RWPE2 (cell line): ENCODE measurements around the gene CACNA2D1.

ENCODE experiments used
- ATAC-seq: fragments of 200-7000 bp; cut with Tn5 transposase; 3 replicates; pipeline ENCODE4 v1.9.1; 2021; ENCODE audit warnings: low read depth
- DNase-seq: peaks from one replicate; pipeline ENCODE4 v3.0.0-alpha.2; 2020; ENCODE audit warnings: low spot score
- H3K27ac ChIP-seq: fragments of 450-650 bp; 2 replicates; pipeline ENCODE4 v1.5.1; 2017; ENCODE audit warnings: mild to moderate bottlenecking; ENCODE audit not compliant: poor library complexity, severe bottlenecking
- H3K27me3 ChIP-seq: fragments of 250-450 bp; sonication (Bioruptor Pico); 2 replicates; pipeline ENCODE4 v1.5.1; 2021; ENCODE audit warnings: mild to moderate bottlenecking, moderate library complexity; ENCODE audit not compliant: insufficient read depth, poor library complexity, severe bottlenecking
- H3K36me3 ChIP-seq: fragments of 250-450 bp; sonication (Bioruptor Pico); 2 replicates; pipeline ENCODE4 v1.5.1; 2020; ENCODE audit warnings: low read depth, mild to moderate bottlenecking, moderate library complexity
- H3K4me1 ChIP-seq: fragments of 250-450 bp; sonication (Bioruptor Pico); 2 replicates; pipeline ENCODE4 v1.5.1; 2021; ENCODE audit warnings: mild to moderate bottlenecking, moderate library complexity; ENCODE audit not compliant: insufficient read depth, poor library complexity, severe bottlenecking
- H3K4me3 ChIP-seq: fragments of 250-450 bp; sonication (Bioruptor Pico); 2 replicates; pipeline ENCODE4 v1.5.1; 2021; ENCODE audit warnings: mild to moderate bottlenecking, moderate library complexity; ENCODE audit not compliant: severe bottlenecking
- H3K9me3 ChIP-seq: fragments of 250-450 bp; sonication (Bioruptor Pico); 2 replicates; pipeline ENCODE4 v1.5.1; 2021; ENCODE audit warnings: mild to moderate bottlenecking, moderate library complexity; ENCODE audit not compliant: severe bottlenecking
- TF ChIP-seq, protein P1 (sequence below): fragments of 450-650 bp; IDR thresholded peaks from one replicate; pipeline ENCODE4 v1.5.1; 2017; ENCODE audit warnings: mild to moderate bottlenecking, moderate library complexity; ENCODE audit not compliant: poor library complexity, severe bottlenecking

CACNA2D1 gene

DNA sequence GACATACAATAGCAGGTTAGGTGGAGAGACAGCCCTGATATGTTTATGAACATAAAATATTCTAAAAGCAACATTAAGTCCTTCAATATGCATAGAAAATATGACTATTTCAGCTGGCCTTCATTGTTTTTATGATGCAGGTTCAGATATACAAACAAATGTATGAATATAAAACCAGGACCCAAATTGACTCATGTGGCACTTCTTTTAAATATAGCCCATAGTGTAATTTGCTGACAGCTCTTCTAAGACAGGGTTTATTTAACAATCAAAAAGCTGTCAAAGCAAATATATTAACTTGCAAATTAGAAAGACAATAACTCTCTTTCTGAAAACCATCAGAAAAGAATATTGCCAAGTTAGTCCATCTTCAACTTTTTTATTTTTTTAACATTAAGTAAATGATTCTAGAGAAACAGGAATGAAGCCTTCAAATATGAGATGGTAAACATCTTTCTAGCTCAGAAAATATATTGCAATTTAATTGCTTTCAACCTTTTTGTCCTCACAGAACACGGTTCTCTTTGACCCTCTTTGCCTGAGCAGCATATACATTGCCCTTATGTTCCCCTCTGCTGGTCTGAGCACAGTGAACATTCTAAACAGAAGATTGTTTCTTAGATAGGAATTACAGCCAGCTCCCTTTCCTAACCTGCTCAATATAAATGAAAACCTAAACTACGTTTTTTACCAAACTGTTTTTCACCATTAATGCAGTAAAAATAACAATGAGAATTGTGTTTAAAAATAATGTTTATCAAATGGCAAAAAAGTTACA lies 82.8 kb downstream of the CACNA2D1 start:
- Histone ChIP-seq H3K4me1 (no peaks in the 10 kb centered on the region), H3K4me3 (no peak overlapping the region), H3K27ac (no peak overlapping the region), H3K9me3 (no peaks in the 10 kb centered on the region), H3K36me3 (no peaks in the 10 kb centered on the region), H3K27me3 (peaks cover 3% of the 10 kb centered on the region)
- ATAC-seq (no peak), DNase-seq (no peak)
- TF ChIP-seq, protein P1, sequence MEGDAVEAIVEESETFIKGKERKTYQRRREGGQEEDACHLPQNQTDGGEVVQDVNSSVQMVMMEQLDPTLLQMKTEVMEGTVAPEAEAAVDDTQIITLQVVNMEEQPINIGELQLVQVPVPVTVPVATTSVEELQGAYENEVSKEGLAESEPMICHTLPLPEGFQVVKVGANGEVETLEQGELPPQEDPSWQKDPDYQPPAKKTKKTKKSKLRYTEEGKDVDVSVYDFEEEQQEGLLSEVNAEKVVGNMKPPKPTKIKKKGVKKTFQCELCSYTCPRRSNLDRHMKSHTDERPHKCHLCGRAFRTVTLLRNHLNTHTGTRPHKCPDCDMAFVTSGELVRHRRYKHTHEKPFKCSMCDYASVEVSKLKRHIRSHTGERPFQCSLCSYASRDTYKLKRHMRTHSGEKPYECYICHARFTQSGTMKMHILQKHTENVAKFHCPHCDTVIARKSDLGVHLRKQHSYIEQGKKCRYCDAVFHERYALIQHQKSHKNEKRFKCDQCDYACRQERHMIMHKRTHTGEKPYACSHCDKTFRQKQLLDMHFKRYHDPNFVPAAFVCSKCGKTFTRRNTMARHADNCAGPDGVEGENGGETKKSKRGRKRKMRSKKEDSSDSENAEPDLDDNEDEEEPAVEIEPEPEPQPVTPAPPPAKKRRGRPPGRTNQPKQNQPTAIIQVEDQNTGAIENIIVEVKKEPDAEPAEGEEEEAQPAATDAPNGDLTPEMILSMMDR, result no peak

DNA sequence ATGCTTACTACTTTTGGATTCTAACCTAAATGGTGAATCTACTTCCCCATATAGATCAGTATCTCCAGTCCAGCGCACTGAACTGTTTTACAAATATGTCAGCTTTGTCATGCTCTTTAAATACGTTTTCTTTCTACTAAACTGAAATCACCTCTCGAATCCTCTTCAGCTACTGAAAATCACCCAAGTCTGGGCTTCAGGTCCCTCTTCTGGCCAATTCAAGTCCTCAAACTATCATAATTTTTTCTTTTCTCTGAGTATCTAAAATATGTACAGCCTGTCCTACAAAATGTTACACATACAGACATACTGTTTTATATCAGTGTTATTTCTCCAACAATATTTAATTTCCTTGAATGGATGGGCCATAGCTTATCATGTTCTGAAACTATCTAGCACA lies 84.2 kb downstream of the CACNA2D1 start:
- no peak for ATAC-seq

DNA sequence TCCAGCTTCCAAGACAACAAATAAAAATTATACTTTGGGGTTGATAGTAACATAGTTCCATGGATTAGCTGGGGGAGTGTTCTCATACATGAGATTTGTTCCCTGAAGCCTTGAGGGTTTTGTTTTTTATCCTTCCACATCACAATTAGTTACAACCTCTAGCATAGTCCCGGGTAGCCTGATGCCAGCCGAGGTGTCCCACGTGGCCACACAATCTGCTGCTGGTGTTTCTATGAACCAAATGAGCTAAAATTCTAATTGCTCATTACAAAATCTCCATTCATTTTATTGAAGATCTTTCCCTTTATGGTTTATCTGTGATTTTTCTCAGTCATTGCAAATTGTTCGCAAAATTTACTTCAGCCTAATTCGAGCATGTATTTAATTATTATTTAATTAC lies 84.7 kb downstream of the CACNA2D1 start:
- Histone ChIP-seq H3K36me3 (no peaks in the 10 kb centered on the region), H3K27me3 (peaks cover 3% of the 10 kb centered on the region), H3K4me1 (no peaks in the 10 kb centered on the region), H3K4me3 (no peak overlapping the region), H3K27ac (no peak overlapping the region), H3K9me3 (no peaks in the 10 kb centered on the region)
- ATAC-seq, result no peak
- DNase-seq, result no peak
- TF ChIP-seq, protein P1, result no peak

More for the DNA sequence above, 84.2 kb downstream of the CACNA2D1 start:
- H3K4me3 ChIP-seq, result no peak overlapping the region
- no peak overlapping the region for H3K27ac ChIP-seq
- TF ChIP-seq, protein P1, result no peak
- no peaks in the 10 kb centered on the region for H3K4me1 ChIP-seq
- no peaks in the 10 kb centered on the region for H3K9me3 ChIP-seq
- no peak for DNase-seq
- peaks cover 3% of the 10 kb centered on the region for H3K27me3 ChIP-seq
- H3K36me3 ChIP-seq, result no peaks in the 10 kb centered on the region

DNA sequence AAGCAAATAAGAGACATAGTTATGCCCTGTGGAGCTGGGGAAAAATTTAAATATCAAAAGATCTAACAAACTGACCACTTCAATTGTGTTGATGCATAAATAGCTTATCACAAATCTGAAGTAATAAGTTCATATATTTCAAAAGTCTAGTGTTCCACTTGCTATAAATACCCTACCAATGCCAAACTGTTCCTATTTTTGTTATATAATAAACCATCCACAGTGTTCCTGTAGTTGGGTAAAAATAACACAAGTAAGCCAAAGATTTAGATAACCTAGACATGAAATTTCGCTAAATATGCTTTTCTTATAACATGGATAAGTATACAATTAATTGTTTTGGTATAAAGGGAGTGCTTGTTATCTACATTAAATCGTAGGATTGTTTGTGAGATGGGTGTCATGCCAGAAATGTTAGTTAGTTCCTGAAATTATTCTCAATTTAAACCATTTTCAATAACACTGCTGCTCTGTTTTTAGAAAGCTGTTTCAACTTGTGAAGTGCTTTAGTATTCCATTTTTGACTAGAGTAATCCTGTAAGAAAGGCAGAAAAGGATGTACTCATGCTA lies 85.5 kb downstream of the CACNA2D1 start:
- Histone ChIP-seq H3K4me3 (no peak overlapping the region), H3K27me3 (peaks cover 3% of the 10 kb centered on the region), H3K27ac (no peak overlapping the region), H3K4me1 (no peaks in the 10 kb centered on the region), H3K9me3 (no peaks in the 10 kb centered on the region), H3K36me3 (no peaks in the 10 kb centered on the region)
- ATAC-seq (no peak), DNase-seq (no peak)
- TF ChIP-seq, protein P1, result no peak

DNA sequence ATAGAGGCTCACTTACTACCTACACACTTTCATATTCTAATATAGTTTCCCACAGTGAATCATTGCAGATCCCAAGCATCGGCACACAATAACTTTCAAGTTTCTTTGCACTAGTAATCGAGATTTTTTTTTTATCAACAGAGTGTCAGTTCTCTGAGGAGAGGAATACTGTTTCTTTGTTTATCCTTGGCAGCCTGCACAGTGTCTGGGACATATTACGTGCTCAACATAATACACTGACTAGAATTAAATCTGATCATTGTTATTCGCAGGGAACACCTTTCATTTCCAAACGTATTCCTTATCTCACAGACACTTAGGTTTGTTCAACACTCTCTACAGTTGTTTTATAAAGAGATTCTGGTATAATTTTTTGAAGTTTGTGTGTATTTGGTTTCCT lies 95.3 kb downstream of the CACNA2D1 start:
- H3K4me1 ChIP-seq, result no peaks in the 10 kb centered on the region
- ATAC-seq (no peak), DNase-seq (no peak)
- no peak overlapping the region for H3K27ac ChIP-seq
- no peaks in the 10 kb centered on the region for H3K36me3 ChIP-seq
- H3K9me3 ChIP-seq, result no peaks in the 10 kb centered on the region
- no peak overlapping the region for H3K4me3 ChIP-seq
- H3K27me3 ChIP-seq, result no peaks in the 10 kb centered on the region
- TF ChIP-seq, protein P1, result no peak
